Stimulated activated CD8-positive, alpha-beta memory T cell treated with anti-CD3 and anti-CD28 coated beads, Interleukin-2, amount 100 ng/mL, for 1 hour (primary cell): ENCODE measurements around the gene TACC2.

ENCODE experiments used
- DNase-seq, 2 donors: peaks; one replicate each; pipeline ENCODE4 v3.0.0-alpha.2; 2020; ENCODE audit warnings: low read depth in 2 of 2

Gene TACC2

GRCh38 chr10:122143238-122143841 is 154.4 kb downstream of the TACC2 start:
- DNase-seq, result no peak

DNA sequence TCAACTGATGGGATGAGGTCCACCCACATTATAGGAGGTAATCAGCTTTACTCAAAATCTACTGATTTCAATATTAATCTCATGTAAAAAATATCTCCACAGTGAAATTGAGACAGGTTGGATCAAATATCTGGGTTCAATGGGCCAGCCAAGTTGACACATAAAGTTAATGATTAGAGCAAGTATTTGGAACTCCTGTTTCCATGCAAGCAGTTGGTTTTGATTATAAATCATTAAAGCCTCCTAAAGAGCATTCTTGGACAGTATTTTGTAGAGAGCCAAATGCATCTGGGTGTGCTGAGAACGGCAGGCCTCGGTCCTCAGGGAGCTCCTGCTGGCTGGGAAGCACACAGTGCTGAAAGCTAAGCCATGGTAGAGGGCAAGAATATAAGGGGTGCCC is 155.2 kb downstream of the TACC2 start:
- no peak for DNase-seq

- no peak for DNase-seq
These were observed 156.2 kb downstream of the TACC2 start for GRCh38 chr10:122145113-122145512.

DNA sequence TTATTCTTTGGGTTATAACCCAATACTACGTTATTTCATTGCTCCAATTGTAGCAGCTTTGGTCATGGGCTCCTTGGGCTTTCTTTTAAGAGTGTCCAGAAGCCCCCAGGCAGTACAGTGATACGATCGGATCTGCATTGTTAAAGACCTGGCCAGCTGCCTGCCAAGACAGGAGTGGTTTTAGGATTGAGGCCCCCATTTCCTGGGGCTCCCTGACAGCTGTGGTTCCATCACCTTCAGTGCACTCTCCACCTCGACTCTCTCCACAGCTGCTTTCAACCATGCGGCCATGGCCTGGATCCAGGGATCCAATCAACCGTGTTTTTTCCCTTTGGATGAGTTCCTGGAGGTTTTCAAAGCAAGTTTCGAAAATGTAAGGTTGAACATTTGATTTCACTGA is 158.7 kb downstream of the TACC2 start:
- no peak for DNase-seq

DNA sequence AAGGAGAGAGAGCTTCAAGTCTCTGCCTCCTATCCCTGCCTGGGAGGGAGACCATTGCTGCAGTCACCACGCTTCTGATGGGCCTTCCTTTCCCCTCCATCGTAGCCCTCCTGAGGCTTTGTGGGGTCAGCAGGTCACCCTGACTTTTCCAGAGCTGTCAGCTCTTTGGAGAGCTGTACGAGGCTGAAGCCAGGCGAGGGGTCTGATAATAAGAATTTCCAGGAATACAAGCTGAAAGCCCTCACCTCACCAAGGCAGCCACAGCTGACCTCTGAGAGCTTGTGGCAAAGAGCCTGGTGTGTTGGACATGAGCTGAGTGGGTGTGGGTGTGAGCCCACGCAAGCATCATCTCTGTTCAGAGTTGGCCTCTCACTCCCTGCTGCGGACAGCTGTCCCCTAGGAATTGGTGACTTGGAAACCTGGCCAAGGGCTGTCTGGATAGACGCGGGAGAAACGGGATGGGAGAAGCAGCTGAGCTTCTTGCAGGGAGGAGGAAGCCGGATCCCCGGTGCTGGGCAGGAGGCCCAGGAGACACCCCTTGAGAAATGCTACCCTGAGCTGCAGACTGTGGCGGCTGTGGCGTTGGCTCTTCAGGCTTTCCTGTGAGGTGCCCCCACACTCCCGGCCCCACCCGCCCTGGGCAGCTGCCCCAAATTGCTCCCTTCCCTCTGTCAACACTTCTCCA is 160.1 kb downstream of the TACC2 start:
- DNase-seq, result no peak

DNA sequence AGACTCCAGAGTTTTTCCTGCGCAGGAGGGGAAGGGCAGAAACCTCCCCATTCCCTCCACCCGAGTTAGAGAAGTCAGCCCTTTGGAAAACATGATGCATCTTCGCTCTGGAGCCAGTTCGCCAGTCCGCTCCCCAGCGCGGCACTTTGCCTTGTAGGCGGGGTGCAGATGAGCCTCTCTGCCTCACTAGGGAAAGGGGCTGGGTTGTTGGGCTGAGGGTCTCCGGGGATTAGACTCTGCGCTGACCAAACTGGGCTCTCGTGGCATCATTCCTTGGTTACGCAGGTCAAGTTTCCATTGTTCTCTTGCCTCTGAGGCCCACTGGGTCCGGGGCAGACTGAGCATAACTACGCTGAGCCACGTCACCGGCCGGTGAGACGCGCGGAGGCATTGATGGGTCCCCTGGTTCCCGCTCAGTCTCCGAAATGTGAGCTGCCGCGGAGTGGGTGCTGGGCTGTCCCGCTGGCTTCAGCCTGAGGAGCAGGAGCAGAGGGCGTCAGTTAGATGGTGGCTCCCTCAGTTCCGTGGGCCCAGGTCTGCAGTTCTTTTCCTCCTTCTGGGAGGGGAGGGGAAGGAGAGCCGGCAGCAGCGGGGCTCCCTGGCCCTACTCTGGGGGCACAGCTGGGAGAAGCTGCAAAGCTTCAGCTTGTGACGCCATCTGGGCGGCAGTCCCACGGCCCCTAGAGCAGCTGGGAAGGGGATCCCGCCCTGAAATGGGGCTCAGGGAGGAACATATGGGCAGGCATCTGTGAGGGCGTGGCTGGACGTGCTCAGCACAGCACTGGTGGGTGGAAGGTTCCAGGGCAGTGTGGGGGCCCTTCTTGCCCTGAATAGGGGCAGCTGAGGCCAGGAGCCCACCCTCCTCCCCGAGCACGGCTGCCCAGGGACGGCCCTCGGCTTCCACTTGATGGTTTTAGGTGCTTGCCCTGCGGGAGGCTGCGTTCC is 160.9 kb downstream of the TACC2 start:
- DNase-seq, result no peak

DNA sequence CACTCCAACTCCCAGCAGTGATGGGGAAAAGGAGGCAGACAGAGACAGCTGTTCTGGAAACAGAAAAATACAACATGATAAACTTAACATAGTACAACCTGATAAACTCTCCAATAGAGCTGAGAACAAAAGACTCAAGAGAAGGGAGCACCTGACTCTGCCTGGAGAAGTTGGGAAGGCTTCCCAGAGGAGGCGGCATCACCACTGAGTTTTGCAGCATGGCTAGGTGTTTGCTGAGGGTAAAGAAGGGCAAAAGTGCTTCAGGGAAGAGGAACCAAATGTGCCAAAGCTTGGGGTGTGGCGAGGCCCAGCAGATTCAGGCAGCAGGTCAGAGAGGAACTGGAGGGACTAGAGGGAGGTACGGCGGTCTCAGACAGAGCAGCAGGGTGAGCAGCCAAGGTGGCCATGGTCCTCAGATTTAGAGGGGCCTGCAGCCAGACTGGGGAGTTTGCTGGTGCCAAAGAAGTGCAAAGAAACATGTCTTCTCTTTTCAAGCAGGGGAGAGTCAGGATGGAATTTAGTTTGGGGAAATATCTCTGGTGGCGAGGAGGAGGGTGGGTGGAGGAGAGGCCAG is 162.2 kb downstream of the TACC2 start:
- no peak for DNase-seq

GRCh38 chr10:122152544-122152943 is 163.6 kb downstream of the TACC2 start:
- no peak for DNase-seq

- DNase-seq, result no peak
These were observed 165.1 kb downstream of the TACC2 start for GRCh38 chr10:122154031-122154544.

DNA sequence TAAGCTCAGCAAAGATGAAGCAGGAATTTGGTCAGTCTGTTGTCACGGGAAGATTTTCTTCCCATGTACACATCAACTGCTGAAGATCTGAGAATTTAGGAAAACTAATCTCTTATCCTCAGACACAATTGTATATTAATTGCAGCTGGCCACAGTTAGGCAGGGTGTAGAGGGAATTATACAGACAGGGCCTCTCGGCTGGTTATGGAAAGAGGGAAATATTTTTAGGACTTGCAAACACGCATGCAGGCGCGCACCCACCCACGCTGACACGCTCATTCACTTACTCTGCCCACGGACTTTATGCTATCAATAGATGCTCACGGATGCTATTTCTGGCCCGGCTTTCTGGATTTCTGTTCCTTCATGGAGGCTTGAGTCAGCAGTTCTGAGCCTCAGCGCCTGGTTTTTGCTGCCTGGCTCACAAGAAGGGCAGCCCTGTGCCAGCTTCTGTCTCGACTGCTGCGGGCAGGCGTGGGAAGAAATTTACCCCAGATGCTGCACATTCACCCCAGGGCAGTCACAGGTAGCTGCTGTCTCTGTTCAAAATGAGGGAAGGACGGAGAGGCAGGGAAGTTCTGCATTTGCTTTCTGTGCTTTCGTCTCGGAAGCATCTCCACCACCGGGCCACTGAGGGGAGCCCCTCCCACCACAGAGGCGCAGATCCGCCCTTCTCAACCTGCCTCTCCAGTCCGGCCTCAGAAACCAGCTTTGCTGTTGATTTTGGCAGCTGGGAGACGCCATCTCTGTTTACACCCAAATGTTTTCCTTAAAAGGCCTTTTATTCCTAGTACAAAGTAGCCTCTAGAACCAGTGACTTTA is 165.8 kb downstream of the TACC2 start:
- DNase-seq, result no peak

- DNase-seq, result no peak
These were observed 168.5 kb downstream of the TACC2 start for GRCh38 chr10:122157451-122157850.

- no peak for DNase-seq
These were observed 169.4 kb downstream of the TACC2 start for GRCh38 chr10:122158362-122158761.

DNA sequence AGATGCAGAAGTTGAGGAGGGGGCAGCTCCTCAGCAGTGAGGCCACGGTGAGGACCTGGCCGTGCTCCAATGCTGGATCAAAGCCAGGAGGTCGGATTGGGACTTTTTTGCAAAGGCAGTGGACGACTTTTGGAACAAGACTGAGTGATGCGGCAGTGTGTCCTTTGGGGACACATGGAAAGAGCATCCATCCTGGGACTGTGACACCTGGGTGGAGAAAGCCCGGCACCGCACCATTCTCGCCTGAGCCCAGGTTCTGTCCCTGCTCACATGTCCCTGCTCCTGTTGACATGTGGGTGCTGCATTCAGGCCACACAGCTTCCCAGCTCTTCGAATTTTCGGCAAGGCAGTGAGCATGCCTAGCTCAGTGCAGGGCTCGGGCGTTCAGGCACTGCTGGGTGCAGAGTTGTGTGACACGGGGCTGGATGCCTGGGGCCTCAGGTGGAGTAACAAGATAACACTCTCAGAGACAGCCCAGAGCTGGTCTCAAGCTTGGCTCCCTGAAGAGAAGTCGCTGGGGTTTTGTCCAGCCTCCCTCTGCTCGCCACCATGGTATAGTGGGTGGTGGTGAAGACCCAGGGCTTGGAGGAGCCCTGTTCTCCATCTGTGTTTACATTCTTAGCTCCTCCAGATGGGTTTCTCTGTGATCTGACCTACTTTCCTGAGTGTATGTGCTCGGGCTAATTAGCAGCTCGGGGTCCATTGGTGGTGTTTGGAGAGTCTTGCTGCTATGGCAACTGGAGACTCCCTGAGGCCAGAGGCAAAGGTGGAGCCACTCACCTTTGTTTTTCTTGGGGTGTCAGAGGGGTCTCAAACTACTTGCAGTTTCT is 170.4 kb downstream of the TACC2 start:
- DNase-seq, result no peak

DNA sequence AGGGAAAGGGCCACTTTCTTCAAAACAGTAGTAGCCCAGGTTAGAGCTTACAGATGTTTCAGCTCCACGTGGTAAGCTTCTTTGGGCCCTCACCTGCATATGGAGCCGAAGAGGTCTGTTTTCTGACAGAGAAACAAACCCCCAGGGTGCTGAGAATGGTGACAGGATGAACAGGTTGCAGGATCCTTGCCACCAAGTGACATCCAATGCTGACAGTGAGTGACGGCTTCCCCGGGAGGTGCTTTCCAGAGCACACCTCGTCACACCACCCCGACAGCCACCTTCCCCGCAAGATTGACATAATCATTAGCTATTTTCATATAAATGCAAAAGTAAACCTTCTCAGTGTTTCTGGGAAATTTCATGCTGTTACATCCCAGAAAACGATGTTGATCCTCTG is 172.8 kb downstream of the TACC2 start:
- DNase-seq, result no peak

DNA sequence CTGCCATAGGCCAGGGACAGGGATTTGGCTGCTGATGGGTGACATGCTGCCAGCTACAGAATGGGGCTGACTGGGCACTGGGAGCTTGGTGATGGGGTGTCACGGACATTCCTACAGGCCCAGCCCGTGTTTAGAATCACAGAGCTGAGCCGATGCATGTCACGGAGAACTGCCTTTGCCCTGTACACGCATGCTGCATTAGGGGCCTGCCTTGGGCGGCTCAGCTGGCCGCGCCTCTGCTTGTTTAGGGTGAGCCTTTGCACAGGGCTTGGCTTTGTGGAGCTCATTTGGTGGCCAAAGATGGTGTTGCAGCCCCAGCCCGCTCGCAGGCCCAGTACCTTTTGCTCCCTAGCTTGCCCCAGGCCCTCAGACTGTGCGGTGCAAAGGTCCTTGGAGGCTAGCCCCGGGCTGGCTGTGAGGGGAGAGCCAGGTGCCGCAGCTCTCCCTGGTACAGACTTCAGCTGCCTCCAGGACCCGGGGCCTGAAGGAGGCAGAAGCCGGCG is 173.8 kb downstream of the TACC2 start:
- DNase-seq, result no peak

DNA sequence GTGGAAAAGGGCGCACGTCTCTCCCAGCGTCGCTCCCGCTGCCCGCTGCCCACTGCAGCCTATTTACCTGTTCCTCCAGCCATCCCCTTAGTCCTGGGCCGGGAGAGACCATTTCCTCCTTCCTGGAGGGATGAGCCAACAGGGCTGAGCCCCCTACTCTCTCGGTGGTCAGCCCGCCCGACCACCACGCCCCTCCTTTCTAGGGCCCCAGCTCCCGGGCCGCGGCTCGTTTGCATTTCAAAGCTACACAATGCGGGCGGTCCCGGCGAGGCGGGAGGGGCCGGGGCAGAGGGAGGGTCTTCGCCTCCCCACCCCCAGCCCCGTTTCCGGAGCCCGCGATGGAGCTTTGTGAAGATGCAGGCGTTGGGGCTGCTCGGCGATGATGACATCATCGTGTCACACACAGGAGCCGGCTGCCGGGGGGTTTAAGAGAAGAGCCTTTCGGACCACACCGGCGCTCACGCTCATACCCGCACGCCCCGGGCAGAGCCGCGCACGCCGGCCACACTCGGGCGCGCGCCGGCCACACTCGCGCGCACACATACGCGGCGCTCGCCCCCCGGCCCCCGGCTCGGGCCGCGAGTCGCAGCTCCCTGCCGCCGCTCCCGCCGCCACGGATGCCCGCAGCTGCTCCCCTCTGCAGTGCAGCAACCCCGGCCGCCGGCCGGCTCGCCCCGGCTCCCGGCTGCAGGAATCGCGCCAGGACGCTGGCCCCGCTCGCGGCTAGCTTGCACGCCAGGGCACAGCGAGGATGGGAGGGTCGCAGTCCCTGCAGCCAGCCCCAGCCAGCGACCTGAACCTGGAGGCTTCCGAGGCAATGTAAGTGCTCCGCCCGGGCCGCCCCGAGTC is 174.4 kb downstream of the TACC2 start:
- no peak for DNase-seq

- DNase-seq, result no peak
These were observed 175.1 kb downstream of the TACC2 start for GRCh38 chr10:122164023-122164601.

DNA sequence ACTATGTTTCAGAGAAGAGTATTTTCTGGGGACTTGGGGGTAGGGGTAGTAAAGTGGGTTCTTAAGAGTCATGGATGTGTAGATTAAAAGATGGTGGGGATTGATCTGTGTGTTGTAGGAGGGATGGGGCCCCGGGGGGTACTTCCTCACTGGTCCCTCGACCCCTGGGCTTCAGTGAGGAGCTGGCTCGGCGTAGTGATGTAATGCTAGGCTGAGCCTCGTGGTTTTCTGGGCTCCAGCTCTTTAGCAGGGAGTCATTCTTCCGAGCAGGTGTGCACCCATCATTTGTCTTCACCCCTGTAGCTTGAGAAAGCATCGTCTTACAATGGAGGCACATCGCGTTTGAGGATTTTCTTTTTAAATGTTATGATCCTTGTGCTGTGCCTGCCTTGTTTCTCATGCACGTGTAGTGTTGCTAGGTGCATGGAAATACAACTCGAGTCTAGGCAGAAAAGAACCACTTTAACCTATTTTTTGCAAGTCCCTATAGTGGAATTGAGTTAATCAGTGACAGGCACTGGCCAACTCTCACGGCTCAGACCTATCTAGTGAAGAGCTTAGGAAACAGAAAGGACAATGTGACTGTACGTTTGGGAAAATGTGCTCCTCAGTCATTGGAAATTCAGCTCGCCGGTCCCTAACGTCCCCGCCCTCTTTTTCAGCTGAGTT is 176.0 kb downstream of the TACC2 start:
- DNase-seq, result no peak
